K562 (cell line): ENCODE data around the gene CARD9. TPM values are rescaled to one million over a fixed set of nuclear protein-coding genes. Genes with fewer than 3 reads are reported as not detected.

Experiments used
- ATAC-seq: fragments of 200-7000 bp; cut with Tn5 transposase; 3 replicates; pipeline ENCODE4 v1.9.1; 2020; ENCODE audit warnings: moderate library complexity
- BruUV-seq: library from RNA; stranded (reverse); fragments of 400-500 nt; replicated peaks from 2 replicates; lab custom pipeline; 2021; lab: Mats Ljungman, UMichigan
- CTCF ChIA-PET: fragments of 300-600 bp; formaldehyde crosslinking; extraction: SDS; loops from one replicate; lab custom pipeline; 2021; ENCODE audit warnings: low intra/inter-chr PET ratio; lab: Yijun Ruan, JAX
- POLR2A ChIA-PET: fragments of 300-600, 350-650 bp; sonication (Branson Sonifier 250); formaldehyde crosslinking; extraction: SDS; loops from one replicate; lab custom pipeline; 2021; ENCODE audit warnings: antibody characterized with exemption, inconsistent platforms; lab: Yijun Ruan, JAX
- DNase-seq, 4 experiments: peaks; one replicate each; pipeline versions ENCODE4 v3.0.0 to v3.0.0-alpha.2; 2011 to 2018; ENCODE audit warnings: low spot score in 3 of 4, mixed read lengths in 3 of 4; ENCODE audit errors: extremely low read depth in 1 of 4
- FAIRE-seq: peaks from 2 replicates; lab custom pipeline; 2011; peaks lifted over from hg19 to GRCh38; lab: Jason Lieb, UNC
- H2AFZ ChIP-seq: 2 replicates; pipeline ENCODE4 v1.6.0; 2011; ENCODE audit warnings: low read depth, low read length, control low read depth, inconsistent platforms
- H3K27ac ChIP-seq: fragments of 200-600 bp; 3 replicates; pipeline ENCODE4 v1.8.0; 2011; ENCODE audit warnings: low read depth, mild to moderate bottlenecking, control low read depth, inconsistent platforms, low read length, moderate library complexity, mixed read lengths; ENCODE audit errors: extremely low read depth
- H3K27me3 ChIP-seq, 2 experiments: fragments of 300-600 bp in 1 of 2; 2 replicates in 1 of 2; 3 replicates in 1 of 2; pipeline versions ENCODE4 v1.6.0 to v1.8.0; 2011; ENCODE audit warnings: inconsistent platforms in 2 of 2, low read length in 2 of 2, mild to moderate bottlenecking in 1 of 2, mixed read lengths in 1 of 2, moderate library complexity in 1 of 2; ENCODE audit not compliant: control insufficient read depth in 2 of 2, insufficient read depth in 2 of 2
- H3K36me3 ChIP-seq: fragments of 300-600 bp; 3 replicates; pipeline ENCODE4 v1.8.0; 2011; ENCODE audit warnings: mild to moderate bottlenecking, low read length, inconsistent platforms; ENCODE audit not compliant: control insufficient read depth, insufficient read depth
- H3K4me1 ChIP-seq, 2 experiments: fragments of 200-600 bp in 1 of 2; replicated peaks in 1 of 2; 2 replicates in 1 of 2; 3 replicates in 1 of 2; pipeline versions ENCODE4 v1.5.1 to v1.8.0; 2011; ENCODE audit warnings: inconsistent platforms in 2 of 2, low read length in 2 of 2, mild to moderate bottlenecking in 1 of 2, mixed read lengths in 1 of 2, moderate library complexity in 1 of 2; ENCODE audit not compliant: control insufficient read depth in 2 of 2, insufficient read depth in 2 of 2
- H3K4me2 ChIP-seq: 2 replicates; pipeline ENCODE4 v1.6.1; 2011; ENCODE audit warnings: low read length, control low read depth, inconsistent platforms, mixed read lengths; ENCODE audit not compliant: insufficient read depth
- H3K4me3 ChIP-seq: fragments of 200-600 bp; sonication (generic), shearing (Covaris generic); 2 replicates; pipeline ENCODE4 v1.5.1; 2016; ENCODE audit warnings: control low read depth, inconsistent platforms
- H3K79me2 ChIP-seq: fragments of 200-600 bp; 3 replicates; pipeline ENCODE4 v1.8.0; 2011; ENCODE audit warnings: low read length, inconsistent platforms; ENCODE audit not compliant: control insufficient read depth, insufficient read depth
- H3K9ac ChIP-seq, 2 experiments: 2 replicates each; pipeline versions ENCODE4 v1.6.0 to v1.6.1; 2011; ENCODE audit warnings: low read depth in 2 of 2, low read length in 2 of 2, control low read depth in 1 of 2, inconsistent platforms in 1 of 2, mild to moderate bottlenecking in 1 of 2, mixed read lengths in 1 of 2; ENCODE audit not compliant: insufficient read depth in 1 of 2
- H3K9me1 ChIP-seq: one replicate; pipeline ENCODE4 v1.6.0; 2011; ENCODE audit warnings: inconsistent platforms, mild to moderate bottlenecking, low read length, moderate library complexity; ENCODE audit not compliant: control insufficient read depth, insufficient read depth
- H3K9me3 ChIP-seq: replicated peaks from 2 replicates; pipeline ENCODE4 v1.5.1; 2011; ENCODE audit warnings: low read depth, low read length, inconsistent platforms; ENCODE audit not compliant: control insufficient read depth, insufficient read depth
- H4K20me1 ChIP-seq: replicated peaks from 2 replicates; pipeline ENCODE4 v1.6.1; 2011; ENCODE audit warnings: low read length, inconsistent platforms, mixed read lengths; ENCODE audit not compliant: control insufficient read depth, insufficient read depth
- BRD4 ChIP-seq: fragments of 200-600 bp; sonication (generic); IDR thresholded peaks from 2 replicates; pipeline ENCODE4 v1.6.1; 2017; ENCODE audit warnings: inconsistent platforms
- CBX8 ChIP-seq: fragments of 200-600 bp; sonication (generic); IDR thresholded peaks from 2 replicates; pipeline ENCODE4 v1.6.1; 2012; ENCODE audit warnings: borderline replicate concordance, mixed run types, low read depth, mild to moderate bottlenecking, moderate library complexity, mixed read lengths, low read length, control low read depth, inconsistent platforms; ENCODE audit not compliant: poor library complexity, severe bottlenecking; ENCODE audit errors: extremely low read depth
- E2F6 ChIP-seq, 2 experiments: IDR thresholded peaks; 2 replicates each; pipeline ENCODE4 v1.6.1; 2011; ENCODE audit warnings: borderline replicate concordance in 1 of 2, control low read depth in 1 of 2, low read depth in 1 of 2, low read length in 1 of 2, mild to moderate bottlenecking in 1 of 2, mixed read lengths in 1 of 2, moderate library complexity in 1 of 2; ENCODE audit not compliant: insufficient read depth in 1 of 2, insufficient read length in 1 of 2, poor library complexity in 1 of 2, severe bottlenecking in 1 of 2; ENCODE audit errors: extremely low read depth in 1 of 2
- FOXJ3 ChIP-seq: sonication (generic); formaldehyde crosslinking; IDR thresholded peaks from 2 replicates; pipeline ENCODE4 v1.4.0; 2020; ENCODE audit warnings: mild to moderate bottlenecking, missing genetic modification reagents
- HEY1 ChIP-seq: fragments of 250-450 bp; sonication (Bioruptor Pico); IDR thresholded peaks from 2 replicates; pipeline ENCODE4 v1.5.0; 2020; ENCODE audit warnings: mild to moderate bottlenecking, moderate library complexity, borderline replicate concordance
- MLLT1 ChIP-seq, 2 experiments: fragments of 450-650 bp; IDR thresholded peaks; 2 replicates each; pipeline ENCODE4 v1.6.1; 2016
- NFYB ChIP-seq: IDR thresholded peaks from 2 replicates; pipeline ENCODE4 v1.6.1; 2011; ENCODE audit warnings: mild to moderate bottlenecking, moderate library complexity; ENCODE audit not compliant: insufficient read length; ENCODE audit errors: extremely low read depth
- RAD21 ChIP-seq, 2 experiments: fragments of 250-450 bp in 1 of 2; fragments of 450-650 bp in 1 of 2; sonication (Bioruptor Pico) in 1 of 2; formaldehyde crosslinking in 1 of 2; IDR thresholded peaks in 1 of 2; conservative IDR thresholded peaks in 1 of 2; 2 replicates each; pipeline versions ENCODE4 v1.4.0 to v1.8.0; 2020 to 2022; ENCODE audit warnings: mild to moderate bottlenecking in 2 of 2, moderate library complexity in 1 of 2
- SMAD1 ChIP-seq: fragments of 150-350 bp; IDR thresholded peaks from 2 replicates; pipeline ENCODE4 v1.6.1; 2014; ENCODE audit warnings: low read length, low read depth; ENCODE audit not compliant: partially characterized antibody
- THAP7 ChIP-seq: fragments of 250-450 bp; sonication (Bioruptor Pico); IDR thresholded peaks from 2 replicates; pipeline ENCODE4 v1.5.0; 2021
- ZBTB1 ChIP-seq: sonication (generic); formaldehyde crosslinking; IDR thresholded peaks from 2 replicates; pipeline ENCODE4 v1.8.1; 2023; ENCODE audit warnings: missing genetic modification reagents, low read depth, mild to moderate bottlenecking, borderline replicate concordance
- ZNF311 ChIP-seq: fragments of 250-450 bp; sonication (Bioruptor Pico); IDR thresholded peaks from 2 replicates; pipeline ENCODE4 v1.4.0; 2020; ENCODE audit warnings: mild to moderate bottlenecking, moderate library complexity
- ZNF764 ChIP-seq: fragments of 250-450 bp; sonication (Bioruptor Pico); IDR thresholded peaks from 2 replicates; pipeline ENCODE4 v1.4.0; 2020; ENCODE audit warnings: low read depth, mild to moderate bottlenecking, moderate library complexity
- WGBS: fragments of 100-300 bp; shearing (Covaris generic); methylation state at CpG from one replicate; pipeline ENCODE4 v1.1.6; 2016; ENCODE audit warnings: low coverage, mixed read lengths; ENCODE audit not compliant: insufficient coverage; ENCODE audit errors: missing lambda C conversion rate; 5-methylcytosine and 5-hydroxymethylcytosine counted together
- in situ Hi-C: fragments of 300-500 bp; cut with MboI; formaldehyde crosslinking; loops from 4 replicates; pipeline ENCODE4 v1.15.0; 2018; ENCODE audit warnings: inconsistent platforms, mixed read lengths
- intact Hi-C: fragments of 100-400 bp; cut with micrococcal nuclease; formaldehyde crosslinking; loops from 2 replicates; pipeline ENCODE4 v1.14.2; 2022
- polyA plus RNA-seq, 8 experiments: library from polyadenylated mRNA; depleted of rRNA in 4 of 8; stranded (reverse) in 5 of 8; unstranded in 3 of 8; fragments of >200 nt; fragmentation: Nextera tagmentation in 2 of 8; fragmentation: Illumina TruSeq in 1 of 8; extraction: Ambion mirVana in 2 of 8; extraction: Trizol in 1 of 8; gene quantifications; 2 replicates each; pipeline versions ENCODE4 v1.2.1 to v1.2.3, GENCODE V29; 2011 to 2014; ENCODE audit warnings: inconsistent platforms in 1 of 8, missing spikeins in 1 of 8
- total RNA-seq, 7 experiments: library from RNA; depleted of rRNA in 6 of 7; stranded (reverse); fragments of >200 nt in 6 of 7; fragmentation: Illumina TruSeq in 2 of 7; extraction: Trizol in 2 of 7; gene quantifications; 2 replicates each; pipeline versions ENCODE4 v1.2.1 to v1.2.3, GENCODE V29; 2011 to 2021; ENCODE audit warnings: low replicate concordance in 1 of 7

CARD9 gene
- total and polyA plus RNA-seq, 9 of the 15 experiments (the other 6 are each of a cell fraction or from before 2014, with no cell fraction given) = 1.7 to 53.0 (median 9.7) TPM

GRCh38 chr9:136379891-136380290 lies 6.4 kb upstream of the CARD9 start (continued):
- TF ChIP-seq BRD4 (no peak), HEY1 (CRISPR knock-in tag) (no peak), RAD21 (CRISPR knock-in tag; conservative IDR thresholded peaks at IDR 0.05 in 1 of 2, IDR thresholded peaks at IDR 0.05 in 1 of 2) (no peak)

GRCh38 chr9:136379401-136379800 lies 5.9 kb upstream of the CARD9 start:
- Histone ChIP-seq H3K4me1 (peaks cover 0 to 51% of the 10 kb centered on the region in 2 experiments; a peak in 1 of 5 replicates), H4K20me1 (no peaks in the 10 kb centered on the region), H3K36me3 (peaks cover 98% of the 10 kb centered on the region; the same call in 2 of the 3 replicates), H3K27me3 (no peaks in the 10 kb centered on the region), H3K79me2 (no peaks in the 10 kb centered on the region), H3K4me3 (no peak overlapping the region), H3K27ac (no peak overlapping the region), H2AFZ (no peak overlapping the region), H3K9me1 (no peaks in the 10 kb centered on the region), H3K4me2 (no peak overlapping the region), H3K9me3 (no peaks in the 10 kb centered on the region), H3K9ac (peak overlapping the region in 1 of 2 experiments; percentile 26; a peak in 1 of 4 replicates)
- FAIRE-seq (no peak), ATAC-seq (no peak), DNase-seq (no peak)
- POLR2A ChIA-PET = no interaction called here
- intact Hi-C loops = no loop called here
- no TSS peak for BruUV-seq
- CTCF ChIA-PET = interaction anchor here (0.6 kb wide), 1 partner anchor 253 kb away, joined by 4 read pairs; no protein-coding TSS in a partner anchor
- TF ChIP-seq ZBTB1 (CRISPR knock-in tag) (no peak), NFYB (no peak), ZNF311 (no peak), E2F6 (IDR thresholded peaks at IDR 0.05; ENCODE audit: borderline replicate concordance in 1 of 2, extremely low read depth in 1 of 2, insufficient read depth in 1 of 2, insufficient read length in 1 of 2, low read depth in 1 of 2, low read length in 1 of 2, poor library complexity in 1 of 2, severe bottlenecking in 1 of 2) (no peak), CBX8 (no peak), ZNF764 (CRISPR knock-in tag) (no peak), MLLT1 (IDR thresholded peaks at IDR 0.05) (no peak), SMAD1 (no peak), FOXJ3 (no peak), THAP7 (CRISPR knock-in tag) (no peak)
- in situ Hi-C loops = no loop called here
- WGBS = 90% methylated on average over 8 of the region's 11 CpGs
